ENCODE results near the gene ATP8A2.

ATP8A2 gene

GRCh38 chr13:26046639-26047038, 674.9 kb downstream of the ATP8A2 start:
- WGBS, result 94% methylated on average over 16 of the region's 16 CpGs
- no peak overlapping the region for H3K9ac ChIP-seq (ENCODE audit: low read depth, low read length)
- H3K4me3 ChIP-seq (ENCODE audit: low read length), result no peak overlapping the region
- H3K27me3 ChIP-seq (ENCODE audit: insufficient read depth, low read length), result peaks cover 35% of the 10 kb centered on the region
- H3K36me3 ChIP-seq (ENCODE audit: insufficient read depth, low read length), result peaks cover 28% of the 10 kb centered on the region
- no peaks in the 10 kb centered on the region for H3K9me3 ChIP-seq (ENCODE audit: insufficient read depth, low read depth, low read length)
- H3K27ac ChIP-seq (ENCODE audit: low read depth, low read length), result no peak overlapping the region
- H3K4me1 ChIP-seq (ENCODE audit: insufficient read depth, low read length), result peaks cover 7% of the 10 kb centered on the region

- Histone ChIP-seq H3K4me1 (ENCODE audit: insufficient read depth, low read length) (peaks cover 7% of the 10 kb centered on the region), H3K27me3 (ENCODE audit: insufficient read depth, low read length) (peaks cover 37% of the 10 kb centered on the region), H3K4me3 (ENCODE audit: low read length) (no peak overlapping the region), H3K9me3 (ENCODE audit: insufficient read depth, low read depth, low read length) (no peaks in the 10 kb centered on the region), H3K27ac (ENCODE audit: low read depth, low read length) (no peak overlapping the region), H3K9ac (ENCODE audit: low read depth, low read length) (no peak overlapping the region), H3K36me3 (ENCODE audit: insufficient read depth, low read length) (peaks cover 28% of the 10 kb centered on the region)
- 96% methylated on average over 4 of the region's 4 CpGs for WGBS
Measured at GRCh38 chr13:26047040-26047439, 675.3 kb downstream of the ATP8A2 start.

GRCh38 chr13:26048741-26049140, 677.0 kb downstream of the ATP8A2 start:
- Histone ChIP-seq H3K4me3 (ENCODE audit: low read length) (peak overlapping the region; percentile 61), H3K27me3 (ENCODE audit: insufficient read depth, low read length) (peaks cover 54% of the 10 kb centered on the region), H3K27ac (ENCODE audit: low read depth, low read length) (no peak overlapping the region), H3K4me1 (ENCODE audit: insufficient read depth, low read length) (peaks cover 7% of the 10 kb centered on the region), H3K36me3 (ENCODE audit: insufficient read depth, low read length) (peaks cover 28% of the 10 kb centered on the region), H3K9me3 (ENCODE audit: insufficient read depth, low read depth, low read length) (no peaks in the 10 kb centered on the region), H3K9ac (ENCODE audit: low read depth, low read length) (no peak overlapping the region)
- WGBS, result 96% methylated on average over 3 of the region's 4 CpGs

- no peaks in the 10 kb centered on the region for H3K9me3 ChIP-seq (ENCODE audit: insufficient read depth, low read depth, low read length)
- peaks cover 13% of the 10 kb centered on the region for H3K36me3 ChIP-seq (ENCODE audit: insufficient read depth, low read length)
- H3K4me1 ChIP-seq (ENCODE audit: insufficient read depth, low read length), result peaks cover 7% of the 10 kb centered on the region
- WGBS, result 1% methylated on average over 82 of the region's 82 CpGs
- H3K9ac ChIP-seq (ENCODE audit: low read depth, low read length), result peak overlapping the region; percentile 66
- peak overlapping the region; percentile 61 for H3K4me3 ChIP-seq (ENCODE audit: low read length)
- peaks cover 55% of the 10 kb centered on the region for H3K27me3 ChIP-seq (ENCODE audit: insufficient read depth, low read length)
- no peak overlapping the region for H3K27ac ChIP-seq (ENCODE audit: low read depth, low read length)
Measured at GRCh38 chr13:26050568-26051230, 678.9 kb downstream of the ATP8A2 start.

- Histone ChIP-seq H3K27me3 (ENCODE audit: insufficient read depth, low read length) (peaks cover 55% of the 10 kb centered on the region), H3K9ac (ENCODE audit: low read depth, low read length) (peak overlapping the region; percentile 66), H3K4me1 (ENCODE audit: insufficient read depth, low read length) (peaks cover 7% of the 10 kb centered on the region), H3K27ac (ENCODE audit: low read depth, low read length) (no peak overlapping the region), H3K36me3 (ENCODE audit: insufficient read depth, low read length) (peaks cover 10% of the 10 kb centered on the region), H3K4me3 (ENCODE audit: low read length) (peak overlapping the region; percentile 61), H3K9me3 (ENCODE audit: insufficient read depth, low read depth, low read length) (no peaks in the 10 kb centered on the region)
- 1% methylated on average over 45 of the region's 45 CpGs for WGBS
Measured at GRCh38 chr13:26051231-26051656, 679.5 kb downstream of the ATP8A2 start.

- peak within 1 kb of the TSS; percentile 66 for H3K9ac ChIP-seq (ENCODE audit: low read depth, low read length)
- H3K36me3 ChIP-seq (ENCODE audit: insufficient read depth, low read length), result peaks cover 4% of the 10 kb centered on the region; the same call in 1 of the 2 replicates
- peaks cover 7% of the 10 kb centered on the region for H3K4me1 ChIP-seq (ENCODE audit: insufficient read depth, low read length)
- no peak within 1 kb of the TSS for H3K27ac ChIP-seq (ENCODE audit: low read depth, low read length)
- no peaks in the 10 kb centered on the region for H3K9me3 ChIP-seq (ENCODE audit: insufficient read depth, low read depth, low read length)
- peak within 1 kb of the TSS; percentile 61 for H3K4me3 ChIP-seq (ENCODE audit: low read length)
- H3K27me3 ChIP-seq (ENCODE audit: insufficient read depth, low read length), result peaks cover 55% of the 10 kb centered on the region
- WGBS, result 2% methylated on average over 71 of the region's 72 CpGs
Measured at GRCh38 chr13:26051657-26052311, 680.0 kb downstream of the ATP8A2 start, which contains the start of gene SHISA2. Gene SHISA2, minus strand, starts transcription at chr13:26052016. Its CDS starts 1,041 bp downstream, at chr13:26050975.

- H3K27ac ChIP-seq (ENCODE audit: low read depth, low read length), result no peak overlapping the region
- peaks cover 55% of the 10 kb centered on the region for H3K27me3 ChIP-seq (ENCODE audit: insufficient read depth, low read length)
- H3K9me3 ChIP-seq (ENCODE audit: insufficient read depth, low read depth, low read length), result no peaks in the 10 kb centered on the region
- H3K36me3 ChIP-seq (ENCODE audit: insufficient read depth, low read length), result peaks cover 3% of the 10 kb centered on the region; the same call in 1 of the 2 replicates
- H3K4me1 ChIP-seq (ENCODE audit: insufficient read depth, low read length), result peaks cover 7% of the 10 kb centered on the region
- peak overlapping the region; percentile 61 for H3K4me3 ChIP-seq (ENCODE audit: low read length)
- 78% methylated on average over 10 of the region's 10 CpGs for WGBS
- no peak overlapping the region for H3K9ac ChIP-seq (ENCODE audit: low read depth, low read length)
Measured at GRCh38 chr13:26052337-26052736, 680.6 kb downstream of the ATP8A2 start.

GRCh38 chr13:26053418-26053980, 681.7 kb downstream of the ATP8A2 start:
- Histone ChIP-seq H3K4me1 (ENCODE audit: insufficient read depth, low read length) (peaks cover 7% of the 10 kb centered on the region), H3K27me3 (ENCODE audit: insufficient read depth, low read length) (peaks cover 52% of the 10 kb centered on the region), H3K4me3 (ENCODE audit: low read length) (no peak overlapping the region), H3K36me3 (ENCODE audit: insufficient read depth, low read length) (no peaks in the 10 kb centered on the region), H3K27ac (ENCODE audit: low read depth, low read length) (no peak overlapping the region), H3K9ac (ENCODE audit: low read depth, low read length) (no peak overlapping the region), H3K9me3 (ENCODE audit: insufficient read depth, low read depth, low read length) (no peaks in the 10 kb centered on the region)
- 94% methylated on average over 6 of the region's 6 CpGs for WGBS

GRCh38 chr13:26054896-26055295, 683.1 kb downstream of the ATP8A2 start:
- Histone ChIP-seq H3K27ac (ENCODE audit: low read depth, low read length) (no peak overlapping the region), H3K36me3 (ENCODE audit: insufficient read depth, low read length) (no peaks in the 10 kb centered on the region), H3K4me3 (ENCODE audit: low read length) (no peak overlapping the region), H3K9me3 (ENCODE audit: insufficient read depth, low read depth, low read length) (no peaks in the 10 kb centered on the region), H3K27me3 (ENCODE audit: insufficient read depth, low read length) (peaks cover 38% of the 10 kb centered on the region), H3K9ac (ENCODE audit: low read depth, low read length) (no peak overlapping the region), H3K4me1 (ENCODE audit: insufficient read depth, low read length) (no peaks in the 10 kb centered on the region)

GRCh38 chr13:26058704-26059103, 686.9 kb downstream of the ATP8A2 start:
- no peak overlapping the region for H3K9ac ChIP-seq (ENCODE audit: low read depth, low read length)
- H3K27ac ChIP-seq (ENCODE audit: low read depth, low read length), result no peak overlapping the region
- H3K4me1 ChIP-seq (ENCODE audit: insufficient read depth, low read length), result 0 out of 2 replicates have a peak, but pooled peaks cover 3% of the 10 kb centered on the region
- no peak overlapping the region for H3K4me3 ChIP-seq (ENCODE audit: low read length)
- H3K36me3 ChIP-seq (ENCODE audit: insufficient read depth, low read length), result no peaks in the 10 kb centered on the region
- H3K9me3 ChIP-seq (ENCODE audit: insufficient read depth, low read depth, low read length), result no peaks in the 10 kb centered on the region
- 91% methylated on average over 5 of the region's 6 CpGs for WGBS
- peaks cover 2% of the 10 kb centered on the region; the same call in 1 of the 2 replicates for H3K27me3 ChIP-seq (ENCODE audit: insufficient read depth, low read length)

GRCh38 chr13:26060357-26060756, 688.6 kb downstream of the ATP8A2 start:
- Histone ChIP-seq H3K4me1 (ENCODE audit: insufficient read depth, low read length) (0 out of 2 replicates have a peak, but pooled peaks cover 3% of the 10 kb centered on the region), H3K36me3 (ENCODE audit: insufficient read depth, low read length) (no peaks in the 10 kb centered on the region), H3K9me3 (ENCODE audit: insufficient read depth, low read depth, low read length) (no peaks in the 10 kb centered on the region), H3K4me3 (ENCODE audit: low read length) (no peak overlapping the region), H3K27ac (ENCODE audit: low read depth, low read length) (no peak overlapping the region), H3K27me3 (ENCODE audit: insufficient read depth, low read length) (no peaks in the 10 kb centered on the region), H3K9ac (ENCODE audit: low read depth, low read length) (no peak overlapping the region)
- 84% methylated on average over 3 of the region's 4 CpGs for WGBS
